DOHH2 (cell line): ENCODE measurements around the gene IL12RB2.

Source experiments
- H3F3A ChIP-seq: fragments of 200-600 bp; sonication (generic), shearing (Covaris generic); 2 replicates; pipeline ENCODE4 v1.6.0; 2016; ENCODE audit warnings: antibody characterized with exemption, mild to moderate bottlenecking; ENCODE audit not compliant: control insufficient read depth, insufficient read depth
- H3K27ac ChIP-seq: fragments of 200-600 bp; sonication (generic); 2 replicates; pipeline ENCODE4 v1.5.1; 2014; ENCODE audit warnings: low read depth, mild to moderate bottlenecking, low read length, moderate library complexity
- H3K27me3 ChIP-seq: fragments of 200-600 bp; sonication (generic); 2 replicates; pipeline ENCODE4 v1.6.1; 2014; ENCODE audit warnings: mild to moderate bottlenecking, low read length, mixed read lengths; ENCODE audit not compliant: control insufficient read depth
- H3K36me3 ChIP-seq: fragments of 200-600 bp; sonication (generic); 2 replicates; pipeline ENCODE4 v1.6.1; 2014; ENCODE audit warnings: mild to moderate bottlenecking, low read length, moderate library complexity, mixed read lengths; ENCODE audit not compliant: control insufficient read depth
- H3K4me1 ChIP-seq: fragments of 200-600 bp; sonication (generic); 2 replicates; pipeline ENCODE4 v1.6.1; 2014; ENCODE audit warnings: mild to moderate bottlenecking, low read length, mixed read lengths; ENCODE audit not compliant: control insufficient read depth
- H3K4me2 ChIP-seq: fragments of 200-600 bp; sonication (generic); 2 replicates; pipeline ENCODE4 v1.6.0; 2014; ENCODE audit warnings: mild to moderate bottlenecking, low read length, moderate library complexity
- H3K4me3 ChIP-seq: fragments of 200-600 bp; sonication (generic); 2 replicates; pipeline ENCODE4 v1.5.1; 2014; ENCODE audit warnings: mild to moderate bottlenecking, low read length, mixed read lengths
- H3K79me2 ChIP-seq: fragments of 200-600 bp; sonication (generic); 2 replicates; pipeline ENCODE4 v1.6.1; 2014; ENCODE audit warnings: mild to moderate bottlenecking, low read length, mixed read lengths; ENCODE audit not compliant: control insufficient read depth
- H3K9me2 ChIP-seq: fragments of 200-600 bp; sonication (generic); replicated peaks from 2 replicates; pipeline ENCODE4 v1.6.1; 2014; ENCODE audit warnings: mild to moderate bottlenecking, low read length, mixed read lengths; ENCODE audit not compliant: control insufficient read depth
- H3K9me3 ChIP-seq: fragments of 200-600 bp; sonication (generic); 2 replicates; pipeline ENCODE4 v1.6.1; 2014; ENCODE audit warnings: antibody characterized with exemption, low read length, mixed read lengths; ENCODE audit not compliant: control insufficient read depth, insufficient read depth
- H4K20me1 ChIP-seq: fragments of 200-600 bp; sonication (generic); 2 replicates; pipeline ENCODE4 v1.6.0; 2014; ENCODE audit warnings: low read depth, mild to moderate bottlenecking, antibody characterized with exemption, low read length, moderate library complexity; ENCODE audit not compliant: control insufficient read depth, insufficient read depth
- CTCF ChIP-seq: fragments of 200-600 bp; sonication (generic); IDR thresholded peaks from one replicate; pipeline ENCODE4 v1.5.1; 2014; ENCODE audit warnings: antibody characterized with exemption, mild to moderate bottlenecking, low read depth, low read length; ENCODE audit not compliant: poor library complexity, severe bottlenecking
- EZH2phosphoT487 ChIP-seq: fragments of 200-600 bp; sonication (generic); IDR thresholded peaks from 2 replicates; pipeline ENCODE4 v1.6.1; 2017; ENCODE audit warnings: borderline replicate concordance, mild to moderate bottlenecking, antibody characterized with exemption, low read length, moderate library complexity, mixed read lengths

Gene IL12RB2

DNA sequence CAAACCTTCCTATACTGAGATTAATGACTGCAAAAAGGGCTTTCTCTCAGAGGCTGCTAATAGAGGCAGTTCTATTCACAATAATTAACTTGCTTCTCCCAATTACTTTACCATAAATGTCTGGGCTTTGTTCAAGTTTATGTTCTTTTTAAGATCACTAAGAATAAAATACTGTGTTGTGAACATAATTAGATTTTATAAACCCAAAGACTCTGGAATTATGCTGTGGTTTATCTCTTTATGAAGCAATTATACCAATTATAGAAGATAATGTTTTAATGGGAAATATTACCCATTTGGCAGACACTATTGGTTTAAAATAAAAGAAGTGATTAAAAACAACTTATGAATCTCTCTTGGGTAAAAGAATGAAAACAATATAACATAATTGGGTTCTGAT lies 43.5 kb upstream of the IL12RB2 start:
- H3K4me3 ChIP-seq = no peak overlapping the region
- TF ChIP-seq EZH2phosphoT487 = no peak
- no peak for TF ChIP-seq CTCF
- no peaks in the 10 kb centered on the region for H3K27me3 ChIP-seq
- peaks cover 11% of the 10 kb centered on the region for H3K4me1 ChIP-seq
- H3F3A ChIP-seq = no peaks in the 10 kb centered on the region
- no peaks in the 10 kb centered on the region for H3K36me3 ChIP-seq
- no peaks in the 10 kb centered on the region for H4K20me1 ChIP-seq
- H3K27ac ChIP-seq = no peak overlapping the region
- H3K79me2 ChIP-seq = no peaks in the 10 kb centered on the region
- no peak overlapping the region for H3K4me2 ChIP-seq
- H3K9me2 ChIP-seq = no peaks in the 10 kb centered on the region
- H3K9me3 ChIP-seq = no peaks in the 10 kb centered on the region

DNA sequence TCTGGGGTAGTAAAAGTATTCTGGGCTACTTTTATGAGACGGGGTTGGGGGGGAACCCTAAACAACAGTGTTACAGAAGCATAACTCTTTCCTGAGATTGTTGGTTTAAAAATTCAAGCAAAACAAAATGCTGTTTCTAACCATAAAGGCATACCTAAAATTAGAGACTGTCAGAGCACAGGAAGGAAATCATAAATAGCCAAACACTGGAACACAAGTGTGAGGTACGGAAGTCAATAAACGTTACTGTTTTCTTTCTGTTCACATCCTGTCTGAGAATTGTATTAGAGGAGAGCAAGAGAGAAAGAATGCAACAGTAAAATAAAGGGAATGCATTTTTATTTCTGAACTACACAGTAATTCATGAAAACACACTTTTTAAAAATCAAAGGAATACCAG lies 42.8 kb upstream of the IL12RB2 start:
- Histone ChIP-seq H3K4me3 (0 out of 2 replicates have a peak overlapping the region, but pooled peaks have one; percentile 7), H3K27me3 (no peaks in the 10 kb centered on the region), H4K20me1 (no peaks in the 10 kb centered on the region), H3K9me2 (no peaks in the 10 kb centered on the region), H3K79me2 (no peaks in the 10 kb centered on the region), H3K27ac (no peak overlapping the region), H3F3A (no peaks in the 10 kb centered on the region), H3K4me1 (peaks cover 11% of the 10 kb centered on the region), H3K36me3 (no peaks in the 10 kb centered on the region), H3K4me2 (peak overlapping the region; percentile 27), H3K9me3 (no peaks in the 10 kb centered on the region)
- TF ChIP-seq EZH2phosphoT487 (no peak), CTCF (no peak)

GRCh38 chr1:67269061-67269460 lies 38.6 kb upstream of the IL12RB2 start:
- H3K36me3 ChIP-seq = no peaks in the 10 kb centered on the region
- no peaks in the 10 kb centered on the region for H3K9me3 ChIP-seq
- TF ChIP-seq CTCF = no peak
- no peak for TF ChIP-seq EZH2phosphoT487
- H3K79me2 ChIP-seq = no peaks in the 10 kb centered on the region
- no peak overlapping the region for H3K27ac ChIP-seq
- no peak overlapping the region for H3K4me3 ChIP-seq
- no peaks in the 10 kb centered on the region for H3F3A ChIP-seq
- peaks cover 11% of the 10 kb centered on the region for H3K4me1 ChIP-seq
- H4K20me1 ChIP-seq = no peaks in the 10 kb centered on the region
- no peaks in the 10 kb centered on the region for H3K27me3 ChIP-seq
- H3K4me2 ChIP-seq = no peak overlapping the region
- no peaks in the 10 kb centered on the region; the same call in 1 of the 2 replicates for H3K9me2 ChIP-seq
